ENCODE measurements around the gene SFXN5.
"Not testable (repeated sequence)": the region's sequence is repeated elsewhere in the genome, so short reads cannot be mapped to it uniquely, and the experiment has no call there.

The SFXN5 gene

DNA sequence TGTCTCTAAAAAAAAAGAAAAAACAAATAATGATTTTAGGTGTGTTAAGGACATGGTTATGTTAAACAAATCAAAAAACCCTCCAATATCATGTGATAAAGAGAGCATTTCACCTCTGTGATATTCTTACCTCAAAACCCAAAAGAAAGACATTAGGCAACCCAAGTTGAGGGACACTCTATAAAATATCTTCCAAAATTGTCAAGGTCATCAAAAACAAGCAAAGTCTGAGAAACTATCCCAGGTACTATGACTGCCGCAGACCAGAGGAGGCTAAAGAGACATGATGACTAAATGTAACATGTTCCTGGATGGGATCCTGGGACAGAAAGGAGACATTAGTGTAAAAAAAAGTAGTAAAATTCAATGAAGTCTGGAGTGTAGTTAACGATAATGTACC lies 4.5 kb downstream of the SFXN5 start:
- CTCF ChIA-PET, result interaction anchor here (1.3 kb wide), 1 partner anchor 111 kb away, joined by 4 read pairs; no protein-coding TSS in a partner anchor
- peaks cover 32% of the 10 kb centered on the region for H3K4me1 Mint-ChIP-seq
- peaks cover 26% of the 10 kb centered on the region for H3K27me3 Mint-ChIP-seq
- H3K9me3 Mint-ChIP-seq, result no peaks in the 10 kb centered on the region
- H3K36me3 Mint-ChIP-seq, result peaks cover 3% of the 10 kb centered on the region
- no peak overlapping the region for H3K27ac Mint-ChIP-seq
- no peak overlapping the region for H3K4me3 Mint-ChIP-seq
- no peak for DNase-seq

GRCh38 chr2:73065070-73065469 lies 6.4 kb downstream of the SFXN5 start:
- DNase-seq, H3K9me3 Mint-ChIP-seq, H3K27ac Mint-ChIP-seq, H3K36me3 Mint-ChIP-seq, H3K4me3 Mint-ChIP-seq, CTCF ChIA-PET: not testable (repeated sequence)
- peaks cover 13% of the 10 kb centered on the region for H3K27me3 Mint-ChIP-seq
- H3K4me1 Mint-ChIP-seq, result peaks cover 24% of the 10 kb centered on the region

GRCh38 chr2:73063909-73064875 lies 7.3 kb downstream of the SFXN5 start:
- H3K27ac Mint-ChIP-seq, result no peak overlapping the region
- H3K27me3 Mint-ChIP-seq, result peaks cover 8% of the 10 kb centered on the region
- no peaks in the 10 kb centered on the region for H3K9me3 Mint-ChIP-seq
- CTCF ChIA-PET, result no interaction called here
- no peak overlapping the region for H3K4me3 Mint-ChIP-seq
- DNase-seq, result no peak
- H3K36me3 Mint-ChIP-seq, result peaks cover 3% of the 10 kb centered on the region
- H3K4me1 Mint-ChIP-seq, result peaks cover 15% of the 10 kb centered on the region

DNA sequence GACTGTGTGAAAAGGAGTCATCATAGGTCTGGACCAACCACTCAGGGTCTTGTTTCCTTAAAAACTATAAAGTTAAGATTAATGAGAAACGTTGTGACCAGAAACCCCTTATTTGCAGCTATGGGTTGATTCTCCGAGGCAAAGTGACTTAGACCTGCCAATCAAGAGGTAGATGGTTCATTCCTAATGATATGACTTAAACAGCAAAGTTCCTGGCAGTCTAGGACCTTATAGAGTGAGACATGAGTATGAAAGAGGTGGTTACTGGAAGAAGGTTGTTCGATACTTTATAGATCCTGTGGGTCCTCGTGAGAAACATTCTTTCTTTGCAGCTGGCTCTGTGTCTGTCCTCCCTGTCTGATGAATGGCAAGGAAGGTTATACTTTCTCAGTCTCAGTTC lies 8.0 kb downstream of the SFXN5 start:
- H3K36me3 Mint-ChIP-seq, result peaks cover 1% of the 10 kb centered on the region
- CTCF ChIA-PET, result interaction anchor here (1.3 kb wide), 1 partner anchor 17 kb away, joined by 3 read pairs; no protein-coding TSS in a partner anchor
- H3K27ac Mint-ChIP-seq, result no peak overlapping the region
- DNase-seq, result no peak
- no peak overlapping the region for H3K4me3 Mint-ChIP-seq
- peaks cover 4% of the 10 kb centered on the region for H3K27me3 Mint-ChIP-seq
- no peaks in the 10 kb centered on the region for H3K9me3 Mint-ChIP-seq
- H3K4me1 Mint-ChIP-seq, result peaks cover 10% of the 10 kb centered on the region

GRCh38 chr2:73059106-73059505 lies 12.4 kb downstream of the SFXN5 start:
- no peak for DNase-seq
- CTCF ChIA-PET, result no interaction called here
- Mint-ChIP-seq H3K4me1 (no peaks in the 10 kb centered on the region), H3K27me3 (peaks cover 4% of the 10 kb centered on the region), H3K4me3 (no peak overlapping the region), H3K27ac (no peak overlapping the region), H3K9me3 (peaks cover 8% of the 10 kb centered on the region), H3K36me3 (peaks cover 13% of the 10 kb centered on the region)

GRCh38 chr2:73054980-73055379 lies 16.5 kb downstream of the SFXN5 start:
- H3K4me3 Mint-ChIP-seq, result no peak overlapping the region
- peaks cover 13% of the 10 kb centered on the region for H3K36me3 Mint-ChIP-seq
- no peak overlapping the region for H3K27ac Mint-ChIP-seq
- DNase-seq, result no peak
- CTCF ChIA-PET, result no interaction called here
- no peaks in the 10 kb centered on the region for H3K27me3 Mint-ChIP-seq
- no peaks in the 10 kb centered on the region for H3K4me1 Mint-ChIP-seq
- peaks cover 8% of the 10 kb centered on the region for H3K9me3 Mint-ChIP-seq

- DNase-seq, result no peak
- CTCF ChIA-PET, result no interaction called here
- Mint-ChIP-seq H3K27ac (no peak overlapping the region), H3K4me1 (no peaks in the 10 kb centered on the region), H3K36me3 (peaks cover 13% of the 10 kb centered on the region), H3K9me3 (peaks cover 8% of the 10 kb centered on the region), H3K27me3 (no peaks in the 10 kb centered on the region), H3K4me3 (no peak overlapping the region)
Measured at GRCh38 chr2:73053316-73054114, 18.0 kb downstream of the SFXN5 start.

DNA sequence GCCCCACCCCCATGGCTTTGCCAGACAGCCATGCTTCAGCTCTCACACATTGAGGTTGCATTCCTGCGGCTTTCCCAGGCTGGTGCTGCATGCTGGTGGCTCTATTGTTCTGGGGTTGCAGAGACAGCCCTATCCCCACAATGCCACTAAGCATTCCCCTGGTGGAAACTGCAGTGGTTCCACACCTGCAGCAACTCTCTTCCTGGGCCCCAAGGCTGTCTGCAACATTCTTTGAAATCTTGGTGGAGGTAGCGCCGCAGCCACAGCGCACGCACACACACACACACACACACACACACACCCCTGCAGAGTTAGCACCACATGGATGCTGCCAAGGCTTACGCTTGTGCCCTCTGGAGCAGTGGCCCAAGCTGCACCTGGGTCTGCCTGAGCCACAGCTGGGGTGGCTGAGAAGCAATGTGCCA lies 21.4 kb downstream of the SFXN5 start:
- H3K4me3 Mint-ChIP-seq, result no peak overlapping the region
- H3K9me3 Mint-ChIP-seq, result no peaks in the 10 kb centered on the region
- no peak overlapping the region for H3K27ac Mint-ChIP-seq
- H3K36me3 Mint-ChIP-seq, result no peaks in the 10 kb centered on the region
- H3K27me3 Mint-ChIP-seq, result no peaks in the 10 kb centered on the region
- DNase-seq, result no peak
- CTCF ChIA-PET, result no interaction called here
- no peaks in the 10 kb centered on the region for H3K4me1 Mint-ChIP-seq

GRCh38 chr2:73043929-73044832 lies 27.3 kb downstream of the SFXN5 start:
- Mint-ChIP-seq H3K27me3 (no peaks in the 10 kb centered on the region), H3K36me3 (no peaks in the 10 kb centered on the region), H3K4me3 (no peak overlapping the region), H3K27ac (no peak overlapping the region), H3K9me3 (no peaks in the 10 kb centered on the region), H3K4me1 (no peaks in the 10 kb centered on the region)
- CTCF ChIA-PET, result no interaction called here
- DNase-seq, result no peak

GRCh38 chr2:73043276-73043675 lies 28.2 kb downstream of the SFXN5 start:
- CTCF ChIA-PET, result interaction anchor here (0.9 kb wide), 1 partner anchor 42 kb away, joined by 3 read pairs; no protein-coding TSS in a partner anchor
- H3K9me3 Mint-ChIP-seq, result no peaks in the 10 kb centered on the region
- H3K4me1 Mint-ChIP-seq, result no peaks in the 10 kb centered on the region
- DNase-seq, result no peak
- no peaks in the 10 kb centered on the region for H3K36me3 Mint-ChIP-seq
- no peak overlapping the region for H3K27ac Mint-ChIP-seq
- H3K4me3 Mint-ChIP-seq, result no peak overlapping the region
- no peaks in the 10 kb centered on the region for H3K27me3 Mint-ChIP-seq

DNA sequence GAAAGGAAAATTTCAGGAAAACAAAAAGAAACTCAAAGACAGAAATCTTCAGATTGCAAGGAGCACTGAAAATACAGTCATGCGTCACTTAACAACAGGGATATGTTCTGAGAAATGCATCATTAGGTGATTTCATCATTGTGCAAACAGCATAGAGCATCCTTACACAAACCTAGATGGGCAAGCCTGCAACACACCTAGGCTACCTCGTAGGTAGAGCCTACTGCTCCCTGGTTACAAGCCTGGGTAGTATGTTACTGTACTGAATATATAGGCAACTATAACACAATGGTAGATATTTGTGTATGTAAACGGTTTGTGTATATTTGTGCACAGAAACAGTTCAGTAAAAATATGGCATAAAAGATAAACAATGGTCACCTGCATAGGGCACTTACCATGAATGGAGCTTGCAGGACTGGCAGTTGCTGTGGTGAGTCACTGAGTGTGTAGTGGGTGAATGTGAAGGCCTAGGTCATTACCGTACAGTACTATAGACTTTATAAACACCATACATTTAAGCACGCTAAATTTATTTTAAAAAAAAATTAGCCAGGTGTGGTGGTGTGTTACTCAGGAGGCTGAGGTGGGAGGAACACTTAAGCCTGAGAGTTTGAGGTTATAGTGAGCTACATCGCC lies 33.4 kb downstream of the SFXN5 start:
- Mint-ChIP-seq H3K9me3 (no peaks in the 10 kb centered on the region), H3K36me3 (no peaks in the 10 kb centered on the region), H3K27ac (no peak overlapping the region), H3K4me1 (no peaks in the 10 kb centered on the region), H3K27me3 (no peaks in the 10 kb centered on the region), H3K4me3 (no peak overlapping the region)
- no peak for DNase-seq
- CTCF ChIA-PET, result no interaction called here

DNA sequence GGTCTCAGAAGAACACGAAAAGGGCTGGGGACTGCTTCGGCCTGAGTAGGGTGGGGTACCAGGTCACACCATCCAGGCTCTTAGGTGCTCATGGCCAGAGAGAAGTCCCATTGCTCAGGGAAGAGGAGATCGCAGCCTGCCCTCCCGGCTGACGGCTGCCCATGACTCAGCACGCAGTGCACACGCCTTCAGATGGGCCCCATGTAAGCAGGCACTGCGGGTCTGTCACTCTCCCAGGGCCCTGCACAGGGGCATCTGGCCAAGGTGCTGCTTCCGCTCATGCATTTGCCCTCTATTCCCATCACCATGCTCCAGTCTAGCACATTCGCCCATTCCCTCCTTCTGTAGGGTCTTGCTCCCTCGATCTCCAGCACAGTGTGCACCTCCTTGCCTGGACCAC lies 34.7 kb downstream of the SFXN5 start:
- no peaks in the 10 kb centered on the region for H3K27me3 Mint-ChIP-seq
- H3K27ac Mint-ChIP-seq, result no peak overlapping the region
- H3K4me3 Mint-ChIP-seq, result no peak overlapping the region
- CTCF ChIA-PET, result no interaction called here
- H3K4me1 Mint-ChIP-seq, result no peaks in the 10 kb centered on the region
- no peaks in the 10 kb centered on the region for H3K9me3 Mint-ChIP-seq
- no peak for DNase-seq
- no peaks in the 10 kb centered on the region for H3K36me3 Mint-ChIP-seq

DNA sequence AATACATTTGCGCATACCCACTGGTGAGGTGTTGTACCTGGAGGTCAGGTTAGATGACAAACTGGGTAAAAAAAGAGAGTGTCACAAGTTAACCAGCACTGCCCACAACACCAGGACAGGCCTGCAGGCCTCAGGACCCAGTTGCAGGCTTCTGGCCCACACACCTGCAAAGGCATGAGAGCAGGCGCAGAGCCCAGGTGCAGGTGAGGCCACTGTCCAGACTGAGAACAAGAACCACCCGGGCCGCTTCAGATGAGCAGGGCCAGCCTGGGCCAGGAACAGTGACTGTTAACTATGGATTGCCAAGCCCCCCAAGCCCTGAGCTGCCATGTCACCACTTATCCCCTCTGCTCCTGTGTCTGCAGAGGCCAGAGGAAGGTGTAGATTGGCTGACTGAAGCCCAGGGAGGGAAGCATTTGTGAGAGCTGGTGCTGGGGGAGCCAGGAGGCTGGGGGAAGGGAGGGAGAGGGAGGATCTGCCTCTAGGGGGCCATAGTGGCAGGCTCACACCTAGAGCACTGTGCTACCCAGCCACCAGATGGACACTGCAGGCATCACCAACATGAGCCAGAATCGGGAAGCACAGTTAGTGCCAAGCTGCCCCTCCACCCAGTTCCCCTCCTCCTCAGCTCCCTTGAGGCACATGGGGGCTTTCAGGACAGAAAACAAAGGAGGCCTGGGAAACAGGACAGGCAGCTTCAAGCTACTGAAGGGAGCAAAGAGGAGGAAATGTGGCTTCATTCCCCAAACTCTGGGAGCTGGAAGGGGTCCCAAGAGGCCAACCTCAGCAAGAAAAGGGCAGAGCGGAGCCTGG lies 35.4 kb downstream of the SFXN5 start:
- H3K9me3 Mint-ChIP-seq, result no peaks in the 10 kb centered on the region

More for the DNA sequence above, 35.4 kb downstream of the SFXN5 start:
- Mint-ChIP-seq H3K36me3 (no peaks in the 10 kb centered on the region), H3K27me3 (no peaks in the 10 kb centered on the region), H3K27ac (no peak overlapping the region), H3K4me1 (no peaks in the 10 kb centered on the region), H3K4me3 (no peak overlapping the region)
- CTCF ChIA-PET, result no interaction called here
- no peak for DNase-seq

Data from activated naive CD4-positive, alpha-beta T cell treated with anti-CD3 and anti-CD28 coated beads, Interleukin-2, amount 10 ng/mL, durations not matched to agents 7 days and 5 days (primary cell).